DOHH2 (cell line): ENCODE results near the gene POLR1H.

Experiments used
- H3F3A ChIP-seq: fragments of 200-600 bp; sonication (generic), shearing (Covaris generic); 2 replicates; pipeline ENCODE4 v1.6.0; 2016; ENCODE audit warnings: antibody characterized with exemption, mild to moderate bottlenecking; ENCODE audit not compliant: control insufficient read depth, insufficient read depth
- H3K27ac ChIP-seq: fragments of 200-600 bp; sonication (generic); 2 replicates; pipeline ENCODE4 v1.5.1; 2014; ENCODE audit warnings: low read depth, mild to moderate bottlenecking, low read length, moderate library complexity
- H3K27me3 ChIP-seq: fragments of 200-600 bp; sonication (generic); 2 replicates; pipeline ENCODE4 v1.6.1; 2014; ENCODE audit warnings: mild to moderate bottlenecking, low read length, mixed read lengths; ENCODE audit not compliant: control insufficient read depth
- H3K36me3 ChIP-seq: fragments of 200-600 bp; sonication (generic); 2 replicates; pipeline ENCODE4 v1.6.1; 2014; ENCODE audit warnings: mild to moderate bottlenecking, low read length, moderate library complexity, mixed read lengths; ENCODE audit not compliant: control insufficient read depth
- H3K4me1 ChIP-seq: fragments of 200-600 bp; sonication (generic); 2 replicates; pipeline ENCODE4 v1.6.1; 2014; ENCODE audit warnings: mild to moderate bottlenecking, low read length, mixed read lengths; ENCODE audit not compliant: control insufficient read depth
- H3K4me2 ChIP-seq: fragments of 200-600 bp; sonication (generic); 2 replicates; pipeline ENCODE4 v1.6.0; 2014; ENCODE audit warnings: mild to moderate bottlenecking, low read length, moderate library complexity
- H3K4me3 ChIP-seq: fragments of 200-600 bp; sonication (generic); 2 replicates; pipeline ENCODE4 v1.5.1; 2014; ENCODE audit warnings: mild to moderate bottlenecking, low read length, mixed read lengths
- H3K79me2 ChIP-seq: fragments of 200-600 bp; sonication (generic); 2 replicates; pipeline ENCODE4 v1.6.1; 2014; ENCODE audit warnings: mild to moderate bottlenecking, low read length, mixed read lengths; ENCODE audit not compliant: control insufficient read depth
- H3K9me2 ChIP-seq: fragments of 200-600 bp; sonication (generic); replicated peaks from 2 replicates; pipeline ENCODE4 v1.6.1; 2014; ENCODE audit warnings: mild to moderate bottlenecking, low read length, mixed read lengths; ENCODE audit not compliant: control insufficient read depth
- H3K9me3 ChIP-seq: fragments of 200-600 bp; sonication (generic); 2 replicates; pipeline ENCODE4 v1.6.1; 2014; ENCODE audit warnings: antibody characterized with exemption, low read length, mixed read lengths; ENCODE audit not compliant: control insufficient read depth, insufficient read depth
- H4K20me1 ChIP-seq: fragments of 200-600 bp; sonication (generic); 2 replicates; pipeline ENCODE4 v1.6.0; 2014; ENCODE audit warnings: low read depth, mild to moderate bottlenecking, antibody characterized with exemption, low read length, moderate library complexity; ENCODE audit not compliant: control insufficient read depth, insufficient read depth
- EZH2phosphoT487 ChIP-seq: fragments of 200-600 bp; sonication (generic); IDR thresholded peaks from 2 replicates; pipeline ENCODE4 v1.6.1; 2017; ENCODE audit warnings: borderline replicate concordance, mild to moderate bottlenecking, antibody characterized with exemption, low read length, moderate library complexity, mixed read lengths
- TF ChIP-seq, protein P1 (sequence below): fragments of 200-600 bp; sonication (generic); IDR thresholded peaks from one replicate; pipeline ENCODE4 v1.5.1; 2014; ENCODE audit warnings: antibody characterized with exemption, mild to moderate bottlenecking, low read depth, low read length; ENCODE audit not compliant: poor library complexity, severe bottlenecking

Gene POLR1H

DNA sequence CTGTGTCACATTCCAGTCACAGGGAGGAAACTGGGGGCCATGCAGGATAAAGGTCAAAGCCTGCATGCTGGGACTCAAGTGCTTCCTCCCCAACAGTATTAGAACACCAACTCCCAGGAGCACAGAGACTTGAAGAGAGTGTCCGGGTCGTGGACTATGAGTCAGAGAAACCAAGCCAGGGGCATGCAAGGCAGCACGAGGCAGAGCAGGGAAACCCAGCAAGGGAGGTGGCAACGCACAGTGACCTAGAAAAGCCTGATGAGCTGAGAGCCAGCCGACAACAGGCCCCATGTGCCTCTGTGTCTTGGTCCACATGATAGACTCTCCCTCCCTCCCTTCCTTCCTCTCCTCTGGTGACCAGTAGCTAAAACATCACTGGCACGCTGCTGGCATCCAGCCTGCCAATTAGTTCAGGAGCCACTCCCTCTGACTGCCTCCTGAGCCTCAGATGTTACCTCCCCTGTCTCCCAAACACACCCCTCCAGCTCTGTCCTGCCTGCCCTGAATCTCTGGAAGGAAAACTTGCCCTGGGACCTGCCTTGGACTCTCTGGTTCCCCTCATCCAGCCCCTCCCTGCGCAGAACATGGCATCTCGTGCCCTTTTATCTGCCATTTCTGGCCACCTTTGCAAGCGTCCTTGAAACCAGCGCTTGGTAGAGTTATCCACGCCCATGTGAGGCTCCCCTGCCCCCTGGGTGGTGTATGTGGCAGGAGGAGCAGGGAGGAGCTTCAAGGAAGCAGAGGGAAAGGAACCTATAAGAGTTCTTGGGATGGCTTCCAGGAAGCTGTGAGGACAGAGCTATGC, 30.7 kb downstream of the POLR1H start:
- Histone ChIP-seq H3K27me3 (peaks cover 48% of the 10 kb centered on the region), H3K4me1 (no peaks in the 10 kb centered on the region), H3F3A (no peaks in the 10 kb centered on the region), H3K4me2 (no peak overlapping the region), H3K9me3 (no peaks in the 10 kb centered on the region; the same call in 1 of the 2 replicates), H3K27ac (no peak overlapping the region), H3K4me3 (no peak overlapping the region), H3K79me2 (no peaks in the 10 kb centered on the region), H3K9me2 (no peaks in the 10 kb centered on the region), H4K20me1 (no peaks in the 10 kb centered on the region), H3K36me3 (no peaks in the 10 kb centered on the region)
- TF ChIP-seq EZH2phosphoT487 = no peak
- TF ChIP-seq, protein P1, sequence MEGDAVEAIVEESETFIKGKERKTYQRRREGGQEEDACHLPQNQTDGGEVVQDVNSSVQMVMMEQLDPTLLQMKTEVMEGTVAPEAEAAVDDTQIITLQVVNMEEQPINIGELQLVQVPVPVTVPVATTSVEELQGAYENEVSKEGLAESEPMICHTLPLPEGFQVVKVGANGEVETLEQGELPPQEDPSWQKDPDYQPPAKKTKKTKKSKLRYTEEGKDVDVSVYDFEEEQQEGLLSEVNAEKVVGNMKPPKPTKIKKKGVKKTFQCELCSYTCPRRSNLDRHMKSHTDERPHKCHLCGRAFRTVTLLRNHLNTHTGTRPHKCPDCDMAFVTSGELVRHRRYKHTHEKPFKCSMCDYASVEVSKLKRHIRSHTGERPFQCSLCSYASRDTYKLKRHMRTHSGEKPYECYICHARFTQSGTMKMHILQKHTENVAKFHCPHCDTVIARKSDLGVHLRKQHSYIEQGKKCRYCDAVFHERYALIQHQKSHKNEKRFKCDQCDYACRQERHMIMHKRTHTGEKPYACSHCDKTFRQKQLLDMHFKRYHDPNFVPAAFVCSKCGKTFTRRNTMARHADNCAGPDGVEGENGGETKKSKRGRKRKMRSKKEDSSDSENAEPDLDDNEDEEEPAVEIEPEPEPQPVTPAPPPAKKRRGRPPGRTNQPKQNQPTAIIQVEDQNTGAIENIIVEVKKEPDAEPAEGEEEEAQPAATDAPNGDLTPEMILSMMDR = no peak

DNA sequence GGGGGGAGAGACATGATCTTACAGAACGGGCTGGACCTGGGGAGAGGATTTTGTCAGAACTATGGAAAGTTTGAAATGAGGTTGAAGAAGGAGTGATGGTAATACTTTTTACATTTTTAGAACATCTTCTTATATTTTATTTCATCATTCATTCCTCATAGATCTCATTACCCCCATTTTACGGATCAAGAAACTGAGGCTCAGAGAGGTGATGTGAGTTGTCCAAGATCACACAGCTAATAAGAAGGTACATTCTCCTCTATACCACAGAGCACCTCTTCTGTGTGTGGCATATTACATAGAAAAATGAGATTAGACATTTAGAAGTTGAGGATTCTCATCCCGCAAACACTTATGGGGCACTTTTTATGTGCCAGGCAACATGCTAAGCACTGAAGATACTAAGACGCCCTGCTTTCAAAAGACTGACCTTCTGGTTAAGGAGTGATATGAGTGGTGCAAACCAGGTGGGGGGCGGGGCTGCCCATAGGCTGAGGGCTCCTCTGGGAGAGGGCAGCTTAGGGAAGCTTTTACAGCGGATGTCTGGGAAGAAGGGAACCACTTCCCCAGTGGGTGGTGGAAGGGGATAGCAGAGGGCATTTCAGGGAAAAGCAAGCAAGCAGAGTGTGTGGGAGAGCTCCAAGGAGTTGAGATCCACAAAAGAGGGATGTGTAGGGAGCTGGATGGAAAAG, 31.9 kb downstream of the POLR1H start:
- Histone ChIP-seq H3K36me3 (no peaks in the 10 kb centered on the region), H3K9me3 (no peaks in the 10 kb centered on the region; the same call in 1 of the 2 replicates), H3K4me1 (no peaks in the 10 kb centered on the region), H3K4me3 (no peak overlapping the region), H3F3A (no peaks in the 10 kb centered on the region), H3K9me2 (no peaks in the 10 kb centered on the region), H3K27me3 (peaks cover 55% of the 10 kb centered on the region), H3K79me2 (no peaks in the 10 kb centered on the region), H3K4me2 (no peak overlapping the region), H4K20me1 (no peaks in the 10 kb centered on the region), H3K27ac (no peak overlapping the region)
- TF ChIP-seq, protein P1 = no peak
- TF ChIP-seq EZH2phosphoT487 = no peak

DNA sequence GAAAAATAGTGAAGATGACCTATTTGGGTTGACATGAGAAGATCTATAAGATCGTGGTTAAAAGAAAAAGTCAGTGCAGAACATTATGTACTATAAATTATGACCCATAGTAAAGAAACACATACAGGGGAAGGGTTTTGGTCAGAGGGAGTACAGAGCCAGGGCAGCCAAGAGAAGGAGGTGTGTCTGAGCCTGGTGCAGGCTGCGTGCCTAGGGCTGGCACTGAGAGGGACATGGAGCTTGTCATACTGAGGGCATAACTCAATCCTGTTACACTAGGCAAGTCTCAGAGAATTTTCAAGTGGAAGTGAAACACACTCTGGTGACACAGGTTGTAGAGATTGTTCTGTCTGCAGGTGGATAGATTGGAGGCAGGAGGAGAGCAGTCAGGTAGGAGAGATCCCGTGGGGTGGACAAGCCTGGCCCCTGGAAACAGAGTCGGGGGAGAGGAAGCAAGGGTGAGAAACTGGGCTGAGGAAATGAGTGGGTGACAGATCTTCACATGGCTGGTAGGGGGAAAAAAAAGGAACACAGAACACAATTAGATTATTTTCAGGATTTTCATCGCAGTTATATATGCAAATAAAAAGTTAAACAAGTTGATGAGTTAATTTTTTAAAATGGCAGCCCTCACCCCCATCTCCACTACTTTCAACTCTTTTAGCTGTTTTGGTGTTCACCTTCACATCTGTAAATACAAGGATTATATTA, 33.0 kb downstream of the POLR1H start:
- TF ChIP-seq, protein P1 = no peak
- no peak for TF ChIP-seq EZH2phosphoT487
- Histone ChIP-seq H3K4me1 (no peaks in the 10 kb centered on the region), H3K4me3 (no peak overlapping the region), H3K36me3 (no peaks in the 10 kb centered on the region), H3K4me2 (no peak overlapping the region), H3K9me2 (no peaks in the 10 kb centered on the region), H4K20me1 (no peaks in the 10 kb centered on the region), H3K27ac (no peak overlapping the region), H3K27me3 (peaks cover 60% of the 10 kb centered on the region), H3K79me2 (no peaks in the 10 kb centered on the region), H3F3A (no peaks in the 10 kb centered on the region), H3K9me3 (no peaks in the 10 kb centered on the region; the same call in 1 of the 2 replicates)
